Lung (tissue), 12 donors: ENCODE measurements around the gene RNU5D-1. TPM values are rescaled to one million over a fixed set of nuclear protein-coding genes. Genes with fewer than 3 reads are reported as not detected.

Experiments used
- ATAC-seq: fragments of 200-7000 bp; cut with Tn5 transposase; one replicate; pipeline ENCODE4 v1.9.1; 2020; ENCODE audit warnings: moderate number of reproducible peaks; ENCODE audit not compliant: insufficient read depth, low FRiP score
- DNase-seq, 3 donors: peaks; one replicate each; pipeline ENCODE4 v3.0.0-alpha.2; 2013 to 2017
- H3K27ac ChIP-seq, 2 donors: one replicate each; pipeline ENCODE4 v1.5.1; 2013; ENCODE audit warnings: mild to moderate bottlenecking in 2 of 2, moderate library complexity in 2 of 2, control low read depth in 1 of 2, inconsistent platforms in 1 of 2, low read depth in 1 of 2, low read length in 1 of 2
- H3K27me3 ChIP-seq, 3 donors: one replicate each; pipeline ENCODE4 v1.5.1; 2013; ENCODE audit warnings: low read length in 2 of 3; ENCODE audit not compliant: control insufficient read depth in 3 of 3, insufficient read depth in 3 of 3
- H3K36me3 ChIP-seq, 4 donors: one replicate each; pipeline ENCODE4 v1.5.1; 2013; ENCODE audit warnings: low read length in 4 of 4, mild to moderate bottlenecking in 1 of 4, moderate library complexity in 1 of 4; ENCODE audit not compliant: control insufficient read depth in 4 of 4, insufficient read depth in 4 of 4
- H3K4me1 ChIP-seq, 5 donors: one replicate each; pipeline ENCODE4 v1.5.1; 2013; ENCODE audit warnings: low read length in 5 of 5, mild to moderate bottlenecking in 2 of 5, moderate library complexity in 1 of 5; ENCODE audit not compliant: control insufficient read depth in 5 of 5, insufficient read depth in 5 of 5
- H3K4me3 ChIP-seq: one replicate; pipeline ENCODE4 v1.5.1; 2013; ENCODE audit warnings: mild to moderate bottlenecking, control low read depth, moderate library complexity
- H3K9ac ChIP-seq, 2 donors: one replicate each; pipeline ENCODE4 v1.5.1; 2013; ENCODE audit warnings: low read length in 2 of 2, control low read depth in 1 of 2; ENCODE audit not compliant: insufficient read depth in 1 of 2
- H3K9me3 ChIP-seq, 4 donors: one replicate each; pipeline ENCODE4 v1.5.1; 2013; ENCODE audit warnings: low read length in 3 of 4, mild to moderate bottlenecking in 1 of 4, moderate library complexity in 1 of 4; ENCODE audit not compliant: control insufficient read depth in 4 of 4, insufficient read depth in 3 of 4
- CTCF ChIP-seq: IDR thresholded peaks from 2 replicates; pipeline ENCODE4 v1.5.1; 2012; ENCODE audit warnings: mild to moderate bottlenecking; ENCODE audit errors: control extremely low read depth, extremely low read depth
- WGBS, 2 donors: extraction: QIAGEN DNeasy Blood & Tissue Kit; methylation state at CpG; one replicate each; pipeline ENCODE4 v1.1.7; 2013; 5-methylcytosine and 5-hydroxymethylcytosine counted together
- polyA plus RNA-seq, 2 donors: library from polyadenylated mRNA; stranded (reverse); fragments of 200-250 nt; gene quantifications; one replicate each; pipeline ENCODE4 v1.2.1, GENCODE V29; 2013
- total RNA-seq, 2 donors: library from RNA; depleted of rRNA in 1 of 2; stranded (reverse); fragments of >200 nt in 1 of 2; gene quantifications; one replicate each; pipeline ENCODE4 v1.2.1, GENCODE V29; 2014 to 2021
- donor health status: control.
- donor health status: control.
- donor health status: Bipolar disorder and iron deficiency.
- donor health status: healthy.
- donor health status: DM: yes; HTN: yes; CAD: no.

RNU5D-1 gene
- total and polyA plus RNA-seq, 4 donors: not detected

- no peak for TF ChIP-seq CTCF
- H3K27me3 ChIP-seq: no peaks in the 10 kb centered on the region
- DNase-seq (no peak), ATAC-seq (no peak)
- WGBS, 2 donors: 51 to 68% methylated on average over 7 of the region's 7 CpGs
- H3K4me3 ChIP-seq: no peak overlapping the region
- no peaks in the 10 kb centered on the region for H3K9me3 ChIP-seq
- H3K27ac ChIP-seq: no peak overlapping the region
- H3K4me1 ChIP-seq: peaks cover 0 to 4% (median 0%) of the 10 kb centered on the region in 5 donors
- H3K9ac ChIP-seq: no peak overlapping the region
- H3K36me3 ChIP-seq: no peaks in the 10 kb centered on the region
Observed at GRCh38 chr1:44696789-44697345, 34.1 kb downstream of the RNU5D-1 start.

GRCh38 chr1:44696101-44696500 lies 34.9 kb downstream of the RNU5D-1 start:
- ATAC-seq (no peak), DNase-seq (no peak)
- no peaks in the 10 kb centered on the region for H3K9me3 ChIP-seq
- TF ChIP-seq CTCF: no peak
- H3K9ac ChIP-seq: no peak overlapping the region
- no peaks in the 10 kb centered on the region for H3K36me3 ChIP-seq
- H3K27ac ChIP-seq: no peak overlapping the region
- H3K27me3 ChIP-seq: no peaks in the 10 kb centered on the region
- WGBS, 2 donors: 89 to 92% methylated on average over 3 of the region's 3 CpGs
- H3K4me3 ChIP-seq: no peak overlapping the region
- peaks cover 0 to 2% (median 0%) of the 10 kb centered on the region in 5 donors for H3K4me1 ChIP-seq

GRCh38 chr1:44695671-44696070 lies 35.3 kb downstream of the RNU5D-1 start:
- Histone ChIP-seq H3K9ac (no peak overlapping the region), H3K27ac (no peak overlapping the region), H3K4me3 (no peak overlapping the region), H3K4me1 (no peaks in the 10 kb centered on the region), H3K27me3 (no peaks in the 10 kb centered on the region), H3K9me3 (no peaks in the 10 kb centered on the region), H3K36me3 (no peaks in the 10 kb centered on the region)
- ATAC-seq (no peak), DNase-seq (no peak)
- TF ChIP-seq CTCF: no peak
- 93 to 96% methylated on average over 4 of the region's 4 CpGs for WGBS, 2 donors
